Measurements from ENCODE around the gene GNAI2. TPM values are rescaled to one million over a fixed set of nuclear protein-coding genes. Genes with fewer than 3 reads are reported as not detected.
A peak's percentile ranks its signal among the peaks of the same experiment; 100 is the strongest.

Gene GNAI2
- total RNA-seq, 1 experiment from 2014 or later, result 185 TPM

- CTCF ChIA-PET, result interaction anchor here (0.9 to 6.1 kb wide), 9 partner anchors 8 to 101 kb away, joined by 3 to 133 read pairs (median 10); partner anchors contain the start of genes GNAT1 and HYAL1
- Mint-ChIP-seq H3K27me3 (ENCODE audit: low read depth) (peaks cover 27% of the 10 kb centered on the region), H3K27ac (no peak overlapping the region), H3K4me1 (no peaks in the 10 kb centered on the region; the same call in 1 of the 2 replicates), H3K9me3 (no peaks in the 10 kb centered on the region), H3K36me3 (no peaks in the 10 kb centered on the region), H3K4me3 (no peak overlapping the region)
- no peak for ATAC-seq
- DNase-seq (ENCODE audit: low spot score), result no peak
- TF ChIP-seq RELA (CRISPR knock-in tag; IDR thresholded peaks at IDR 0.05; ENCODE audit: borderline replicate concordance) (no peak), GABPB1 (CRISPR knock-in tag; IDR thresholded peaks at IDR 0.05) (peak; percentile 25; the same call in 1 of the 2 replicates)
- POLR2A ChIA-PET, result interaction anchor here (1.6 kb wide), 1 partner anchor 20 kb away, joined by 4 read pairs; no protein-coding TSS in a partner anchor
Measured at GRCh38 chr3:50201573-50202315, 34.3 kb upstream of the GNAI2 start.

GRCh38 chr3:50202353-50203112, 33.5 kb upstream of the GNAI2 start:
- Mint-ChIP-seq H3K27ac (no peak overlapping the region), H3K4me1 (no peaks in the 10 kb centered on the region; the same call in 1 of the 2 replicates), H3K27me3 (ENCODE audit: low read depth) (peaks cover 35% of the 10 kb centered on the region), H3K36me3 (no peaks in the 10 kb centered on the region), H3K9me3 (no peaks in the 10 kb centered on the region), H3K4me3 (no peak overlapping the region)
- CTCF ChIA-PET, result interaction anchor here (0.9 to 6.1 kb wide), 10 partner anchors 8 to 101 kb away, joined by 3 to 133 read pairs (median 8); partner anchors contain the start of genes GNAT1 and HYAL1
- POLR2A ChIA-PET, result interaction anchor here (1.6 kb wide), 1 partner anchor 19 kb away, joined by 4 read pairs; no protein-coding TSS in a partner anchor
- no peak for DNase-seq (ENCODE audit: low spot score)
- TF ChIP-seq EMX1 (CRISPR knock-in tag; IDR thresholded peaks at IDR 0.05), result no peak
- TF ChIP-seq GABPB1 (CRISPR knock-in tag; IDR thresholded peaks at IDR 0.05), result no peak
- TF ChIP-seq ATF6 (CRISPR knock-in tag; IDR thresholded peaks at IDR 0.05), result no peak
- no peak for TF ChIP-seq IRF2 (CRISPR knock-in tag; IDR thresholded peaks at IDR 0.05; ENCODE audit: borderline replicate concordance, low read depth)
- TF ChIP-seq SMAD3 (CRISPR knock-in tag; IDR thresholded peaks at IDR 0.05; ENCODE audit: borderline replicate concordance), result no peak
- no peak for TF ChIP-seq HMGA2 (CRISPR knock-in tag; IDR thresholded peaks at IDR 0.05)
- TF ChIP-seq ZNF317 (CRISPR knock-in tag; IDR thresholded peaks at IDR 0.05; ENCODE audit: borderline replicate concordance, low read depth), result no peak
- no peak for TF ChIP-seq PREB (CRISPR knock-in tag; IDR thresholded peaks at IDR 0.05; ENCODE audit: borderline replicate concordance)
- TF ChIP-seq RORB (CRISPR knock-in tag; IDR thresholded peaks at IDR 0.05), result no peak
- TF ChIP-seq ELF4 (CRISPR knock-in tag; IDR thresholded peaks at IDR 0.05; ENCODE audit: low read depth), result no peak
- TF ChIP-seq FOXP1 (CRISPR knock-in tag; IDR thresholded peaks at IDR 0.05; ENCODE audit: borderline replicate concordance), result no peak
- no peak for TF ChIP-seq TEAD4 (CRISPR knock-in tag; IDR thresholded peaks at IDR 0.05)
- no peak for TF ChIP-seq ATF3 (CRISPR knock-in tag; conservative IDR thresholded peaks at IDR 0.05)
- no peak for TF ChIP-seq ZBTB21 (CRISPR knock-in tag; IDR thresholded peaks at IDR 0.05; ENCODE audit: borderline replicate concordance)
- TF ChIP-seq AR (CRISPR knock-in tag; IDR thresholded peaks at IDR 0.05), result no peak
- TF ChIP-seq IRF1 (CRISPR knock-in tag; IDR thresholded peaks at IDR 0.05), result no peak
- no peak for ATAC-seq

All from WTC11 (cell line).